ENCODE measurements around the gene APOO.

GRCh38 chrX:23816179-23816578 is 91.6 kb downstream of the APOO start:
- TF ChIP-seq CTCF (IDR thresholded peaks at IDR 0.05 in 8 of 11, conservative IDR thresholded peaks at IDR 0.05 in 3 of 11): no peak
- no peak for TF ChIP-seq POLR2A (IDR thresholded peaks at IDR 0.05)
- no peak for TF ChIP-seq POLR2AphosphoS5 (IDR thresholded peaks at IDR 0.05)

All from spleen (tissue), 7 donors.